NK-92 (cell line): Measurements from ENCODE around the gene SDK1.

Experiments
- DNase-seq: peaks from one replicate; lab custom pipeline; 2025; ENCODE audit not compliant: unreplicated experiment; lab: John Stamatoyannopoulos, UW

Gene SDK1

GRCh38 chr7:3866277-3866676 is 565.2 kb downstream of the SDK1 start:
- DNase-seq, result no peak

- no peak for DNase-seq
Measured at GRCh38 chr7:3867863-3868262, 566.8 kb downstream of the SDK1 start.

- no peak for DNase-seq
Measured at GRCh38 chr7:3879355-3880075, 578.5 kb downstream of the SDK1 start.

- no peak for DNase-seq
Measured at GRCh38 chr7:3880228-3880987, 579.4 kb downstream of the SDK1 start.

- DNase-seq, result no peak
Measured at GRCh38 chr7:3882782-3883181, 581.7 kb downstream of the SDK1 start.

GRCh38 chr7:3884543-3884942 is 583.5 kb downstream of the SDK1 start:
- DNase-seq, result no peak

- DNase-seq, result no peak
Measured at GRCh38 chr7:3887096-3887690, 586.1 kb downstream of the SDK1 start.

- no peak for DNase-seq
Measured at GRCh38 chr7:3888096-3888495, 587.0 kb downstream of the SDK1 start.

- no peak for DNase-seq
Measured at GRCh38 chr7:3892157-3892556, 591.1 kb downstream of the SDK1 start.

- DNase-seq, result no peak
Measured at GRCh38 chr7:3892686-3893085, 591.6 kb downstream of the SDK1 start.

GRCh38 chr7:3893151-3893788 is 592.2 kb downstream of the SDK1 start:
- DNase-seq, result no peak

GRCh38 chr7:3893789-3894153 is 592.7 kb downstream of the SDK1 start:
- no peak for DNase-seq

GRCh38 chr7:3895341-3896116 is 594.5 kb downstream of the SDK1 start:
- no peak for DNase-seq

- no peak for DNase-seq
Measured at GRCh38 chr7:3896169-3896765, 595.2 kb downstream of the SDK1 start.

- DNase-seq, result no peak
Measured at GRCh38 chr7:3897430-3898372, 596.6 kb downstream of the SDK1 start.

GRCh38 chr7:3899559-3899991 is 598.5 kb downstream of the SDK1 start:
- no peak for DNase-seq

- DNase-seq, result no peak
Measured at GRCh38 chr7:3908153-3908552, 607.1 kb downstream of the SDK1 start.

GRCh38 chr7:3909128-3909527 is 608.1 kb downstream of the SDK1 start:
- DNase-seq, result no peak

GRCh38 chr7:3910054-3910453 is 609.0 kb downstream of the SDK1 start:
- DNase-seq, result no peak
